PFSK-1 (cell line): ENCODE results near the gene TM4SF4.

Experiments
- FOXP2 ChIP-seq: optimal IDR thresholded peaks from 2 replicates; pipeline ENCODE3; 2011; ENCODE audit warnings: borderline replicate concordance, control low read depth, inconsistent platforms; ENCODE audit not compliant: insufficient read depth; ENCODE audit errors: extremely low read length, extremely low read depth
- POLR2AphosphoS5 ChIP-seq: IDR thresholded peaks from 2 replicates; pipeline ENCODE4 v1.6.1; 2012; ENCODE audit warnings: low read depth, mild to moderate bottlenecking, control low read depth, low read length, moderate library complexity
- SIN3A ChIP-seq: IDR thresholded peaks from 2 replicates; pipeline ENCODE4 v1.6.1; 2012; ENCODE audit warnings: mild to moderate bottlenecking, low read length, moderate library complexity, borderline replicate concordance; ENCODE audit not compliant: insufficient read depth
- TAF1 ChIP-seq: IDR thresholded peaks from 2 replicates; pipeline ENCODE4 v1.6.1; 2012; ENCODE audit warnings: low read length, control low read depth, borderline replicate concordance; ENCODE audit not compliant: insufficient read depth
- TF ChIP-seq, protein P1 (sequence below), 2 experiments: IDR thresholded peaks; 2 replicates each; pipeline versions ENCODE4 v1.6.1 to v1.8.0; 2011 to 2012; ENCODE audit warnings: low read depth in 2 of 2, low read length in 2 of 2, control low read depth in 1 of 2, inconsistent platforms in 1 of 2, mild to moderate bottlenecking in 1 of 2, moderate library complexity in 1 of 2; ENCODE audit not compliant: insufficient read depth in 1 of 2

The TM4SF4 gene

DNA sequence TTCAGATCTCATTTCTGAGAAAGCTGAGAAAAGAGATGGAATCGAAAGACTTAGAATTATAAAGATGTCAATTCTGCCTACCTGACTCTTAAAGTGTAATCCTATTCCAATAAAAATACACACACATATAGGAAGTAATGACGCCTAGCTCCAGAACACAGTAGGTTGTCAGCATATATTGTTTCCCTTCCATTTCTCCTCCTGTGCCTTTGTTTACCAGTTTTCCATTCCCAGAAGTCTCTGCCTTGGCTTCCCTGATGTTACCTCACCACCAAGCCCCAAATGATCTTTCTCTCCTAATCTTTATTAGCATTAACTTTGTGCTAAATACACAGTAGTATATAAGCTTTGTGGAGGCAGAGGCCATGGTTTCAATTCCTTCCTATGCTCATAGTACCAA lies 40.0 kb downstream of the TM4SF4 start:
- TF ChIP-seq POLR2AphosphoS5 (no peak), SIN3A (no peak)
- TF ChIP-seq, protein P1, sequence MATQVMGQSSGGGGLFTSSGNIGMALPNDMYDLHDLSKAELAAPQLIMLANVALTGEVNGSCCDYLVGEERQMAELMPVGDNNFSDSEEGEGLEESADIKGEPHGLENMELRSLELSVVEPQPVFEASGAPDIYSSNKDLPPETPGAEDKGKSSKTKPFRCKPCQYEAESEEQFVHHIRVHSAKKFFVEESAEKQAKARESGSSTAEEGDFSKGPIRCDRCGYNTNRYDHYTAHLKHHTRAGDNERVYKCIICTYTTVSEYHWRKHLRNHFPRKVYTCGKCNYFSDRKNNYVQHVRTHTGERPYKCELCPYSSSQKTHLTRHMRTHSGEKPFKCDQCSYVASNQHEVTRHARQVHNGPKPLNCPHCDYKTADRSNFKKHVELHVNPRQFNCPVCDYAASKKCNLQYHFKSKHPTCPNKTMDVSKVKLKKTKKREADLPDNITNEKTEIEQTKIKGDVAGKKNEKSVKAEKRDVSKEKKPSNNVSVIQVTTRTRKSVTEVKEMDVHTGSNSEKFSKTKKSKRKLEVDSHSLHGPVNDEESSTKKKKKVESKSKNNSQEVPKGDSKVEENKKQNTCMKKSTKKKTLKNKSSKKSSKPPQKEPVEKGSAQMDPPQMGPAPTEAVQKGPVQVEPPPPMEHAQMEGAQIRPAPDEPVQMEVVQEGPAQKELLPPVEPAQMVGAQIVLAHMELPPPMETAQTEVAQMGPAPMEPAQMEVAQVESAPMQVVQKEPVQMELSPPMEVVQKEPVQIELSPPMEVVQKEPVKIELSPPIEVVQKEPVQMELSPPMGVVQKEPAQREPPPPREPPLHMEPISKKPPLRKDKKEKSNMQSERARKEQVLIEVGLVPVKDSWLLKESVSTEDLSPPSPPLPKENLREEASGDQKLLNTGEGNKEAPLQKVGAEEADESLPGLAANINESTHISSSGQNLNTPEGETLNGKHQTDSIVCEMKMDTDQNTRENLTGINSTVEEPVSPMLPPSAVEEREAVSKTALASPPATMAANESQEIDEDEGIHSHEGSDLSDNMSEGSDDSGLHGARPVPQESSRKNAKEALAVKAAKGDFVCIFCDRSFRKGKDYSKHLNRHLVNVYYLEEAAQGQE (IDR thresholded peaks at IDR 0.05; ENCODE audit: insufficient read depth in 1 of 2, low read depth in 2 of 2, low read length in 2 of 2), result no peak

- TF ChIP-seq FOXP2, result no peak
- TF ChIP-seq TAF1, result no peak
- TF ChIP-seq SIN3A, result no peak
- TF ChIP-seq POLR2AphosphoS5, result no peak
- TF ChIP-seq, protein P1 (IDR thresholded peaks at IDR 0.05; ENCODE audit: insufficient read depth in 1 of 2, low read depth in 2 of 2, low read length in 2 of 2), result no peak
Observed at GRCh38 chr3:149515249-149515648, 40.8 kb downstream of the TM4SF4 start.

- TF ChIP-seq FOXP2, result no peak
Observed at GRCh38 chr3:149516920-149517319, 42.4 kb downstream of the TM4SF4 start.

DNA sequence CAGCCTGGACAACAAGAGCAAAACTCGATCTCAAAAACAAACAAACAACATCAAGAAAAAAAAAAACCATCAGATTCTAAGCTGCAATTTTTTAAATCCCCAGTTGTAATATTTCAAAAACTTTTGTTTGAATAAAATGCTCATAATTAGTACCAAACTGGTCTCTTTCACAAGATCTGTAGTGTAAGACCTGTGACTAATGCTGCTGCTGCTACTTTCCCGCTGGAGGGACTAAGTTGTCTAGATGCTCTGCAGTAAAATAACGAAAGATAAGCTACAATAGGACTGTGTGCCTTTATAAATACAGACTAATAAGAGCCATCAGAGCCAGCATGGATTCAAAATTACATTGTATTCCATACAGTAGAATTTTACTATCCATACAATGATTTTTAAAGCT lies 45.4 kb downstream of the TM4SF4 start:
- TF ChIP-seq FOXP2, result no peak
- no peak for TF ChIP-seq TAF1
- TF ChIP-seq, protein P1 (IDR thresholded peaks at IDR 0.05; ENCODE audit: insufficient read depth in 1 of 2, low read depth in 2 of 2, low read length in 2 of 2), result no peak
- TF ChIP-seq POLR2AphosphoS5, result no peak
- no peak for TF ChIP-seq SIN3A

- TF ChIP-seq SIN3A (no peak), TAF1 (no peak), POLR2AphosphoS5 (no peak), FOXP2 (no peak)
- TF ChIP-seq, protein P1 (IDR thresholded peaks at IDR 0.05; ENCODE audit: insufficient read depth in 1 of 2, low read depth in 2 of 2, low read length in 2 of 2), result no peak
Observed at GRCh38 chr3:149523512-149524299, 49.2 kb downstream of the TM4SF4 start.
